Embryonic facial prominence (tissue), 1 donor: ENCODE results near the gene THBS2.
"Not testable (repeated sequence)": the region's sequence is repeated elsewhere in the genome, so short reads cannot be mapped to it uniquely, and the experiment has no call there.

Experiments used
- DNase-seq: peaks from one replicate; pipeline ENCODE4 v3.0.0-alpha.2; 2016; ENCODE audit errors: extremely low spot score

The THBS2 gene

DNA sequence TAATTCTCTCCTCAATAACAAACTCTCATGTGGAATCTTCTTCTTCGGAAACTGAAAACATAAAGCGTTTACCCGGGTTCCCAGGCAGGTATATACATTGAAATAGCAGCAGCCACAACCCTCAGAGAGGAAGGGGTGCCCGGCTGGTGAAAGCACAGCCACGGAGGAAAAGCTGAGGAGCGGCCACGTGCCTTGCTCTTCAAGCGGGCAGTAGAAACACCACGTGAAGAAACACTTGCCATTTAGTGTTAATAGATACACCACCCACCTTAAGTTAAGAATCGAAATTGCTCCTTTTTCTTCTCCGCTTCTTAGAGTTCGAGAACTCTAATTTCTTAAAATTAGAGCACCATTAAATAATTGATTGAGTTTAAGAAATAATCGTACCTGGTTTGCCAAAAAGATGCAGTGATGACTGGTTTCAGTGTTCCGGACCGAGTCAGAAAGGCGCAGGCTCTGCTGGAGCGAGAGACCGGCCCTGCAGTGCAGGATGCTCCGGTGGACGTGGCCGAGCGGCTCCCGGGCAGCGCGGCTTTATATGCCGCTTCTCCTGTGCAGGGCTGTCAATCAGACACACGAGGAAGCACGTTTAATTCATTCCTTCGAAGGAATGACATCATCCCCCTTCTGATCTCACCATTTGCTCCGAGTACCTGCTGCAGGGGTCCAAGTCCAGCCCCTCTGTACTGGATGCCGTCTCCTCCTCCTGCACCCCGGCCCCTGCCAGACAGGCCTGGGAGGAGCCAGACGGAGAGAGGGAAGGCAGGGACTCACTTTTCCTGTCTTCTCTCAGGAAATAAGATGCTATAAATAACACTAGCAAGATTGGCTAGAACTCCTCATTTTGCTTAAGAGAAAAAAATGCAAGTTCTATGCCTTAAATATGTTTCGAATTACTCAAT is at the start of gene THBS2:
THBS2 (minus strand) TSS at position 510 of the 902 bp plus-strand sequence. CDS start 3,062 bp downstream, outside the sequence.
- DNase-seq: peak; percentile 76

DNA sequence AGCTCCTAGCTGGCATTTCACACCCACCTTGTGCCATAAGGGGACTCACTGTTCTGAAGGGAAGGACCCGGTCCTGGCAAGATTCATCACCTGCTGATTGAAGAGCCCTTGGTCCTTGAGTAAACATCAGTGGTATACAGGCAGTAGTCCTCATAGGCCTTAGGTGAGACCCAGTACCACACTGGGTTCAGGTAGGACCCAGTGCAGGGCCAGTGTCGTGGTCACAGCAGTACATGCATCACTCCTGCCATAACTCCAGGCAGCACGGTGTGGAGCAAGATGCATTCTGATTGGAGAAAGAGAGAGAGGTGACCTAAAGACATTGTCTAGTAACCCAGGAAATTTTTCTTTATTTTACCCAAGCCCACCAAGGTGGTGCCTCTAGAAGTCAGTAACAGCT is 49.1 kb upstream of the THBS2 start:
- DNase-seq: no peak

DNA sequence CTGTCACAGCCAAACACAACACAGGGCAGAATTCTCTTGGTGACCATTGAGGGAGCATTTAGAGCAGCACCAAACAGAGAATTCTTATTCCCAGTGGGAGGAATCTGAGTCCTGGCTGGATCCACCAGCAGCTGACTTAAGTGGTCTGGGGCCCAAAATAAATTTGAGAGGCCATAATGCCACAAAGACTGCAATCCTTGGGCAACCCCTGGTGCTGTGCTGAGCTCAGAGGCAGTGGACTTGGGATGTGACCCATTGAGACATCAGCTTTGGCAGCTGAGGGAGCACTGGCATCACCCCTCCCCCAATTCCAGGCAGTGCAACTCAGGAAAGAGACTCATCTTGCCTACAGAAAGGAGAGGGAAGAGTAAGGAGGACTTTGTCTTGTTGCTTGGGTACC is 48.6 kb upstream of the THBS2 start:
- no peak for DNase-seq

DNA sequence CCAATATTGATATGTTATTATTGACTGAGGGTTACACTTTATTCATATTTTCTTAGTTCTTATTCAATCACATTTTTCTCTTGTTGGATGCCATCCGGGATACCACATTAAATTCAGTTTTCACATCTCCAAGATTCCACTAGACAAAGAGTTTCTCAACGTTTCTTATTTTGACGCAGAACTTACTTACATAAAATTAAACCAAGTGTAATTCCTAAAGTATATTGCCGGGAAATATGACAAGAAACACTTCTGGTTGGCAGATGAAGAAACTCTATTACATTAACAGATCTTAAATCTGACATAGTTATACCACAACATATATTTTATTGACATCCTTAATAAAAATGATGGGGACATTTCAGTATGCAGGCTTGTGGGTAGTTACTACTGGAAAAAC is 47.3 kb upstream of the THBS2 start:
- DNase-seq: no peak

DNA sequence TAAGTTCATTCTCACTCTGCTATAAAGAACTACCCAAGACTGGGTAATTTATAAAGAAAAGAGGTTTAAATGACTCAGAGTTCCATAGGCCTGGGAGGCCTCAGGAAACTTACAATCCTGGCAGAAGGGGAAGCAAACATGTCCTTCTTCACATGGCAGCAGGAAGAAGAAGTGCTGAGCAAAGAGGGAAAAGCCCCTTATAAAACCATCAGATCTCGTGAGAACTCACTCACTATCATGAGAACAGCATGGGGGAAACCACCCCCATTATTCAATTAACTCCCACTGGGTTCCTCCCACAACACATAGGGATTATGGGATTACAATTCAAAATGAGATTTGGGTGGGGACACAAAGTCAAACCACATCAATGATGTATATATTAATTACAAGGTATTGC is 45.0 kb upstream of the THBS2 start:
- DNase-seq: not testable (repeated sequence)

DNA sequence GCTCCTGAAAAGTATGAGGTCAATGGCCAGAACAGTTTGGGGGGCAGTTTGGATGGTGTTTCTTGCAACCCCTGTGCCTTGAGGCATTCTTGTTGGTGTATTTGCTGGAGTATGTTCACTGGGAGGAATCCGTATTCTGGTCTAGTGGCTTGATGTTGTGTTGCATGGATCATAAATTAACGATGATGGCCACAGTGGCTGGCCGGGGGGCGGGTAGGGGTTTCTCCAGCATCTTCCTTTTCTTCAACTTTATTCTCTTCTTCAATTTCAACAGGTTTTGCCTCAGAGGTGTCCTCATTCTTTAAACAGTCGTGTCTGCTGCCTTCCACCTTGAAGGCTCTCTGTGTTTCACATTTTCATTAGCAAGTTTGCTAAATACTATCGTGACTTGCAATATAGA is 43.0 kb upstream of the THBS2 start:
- no peak for DNase-seq

DNA sequence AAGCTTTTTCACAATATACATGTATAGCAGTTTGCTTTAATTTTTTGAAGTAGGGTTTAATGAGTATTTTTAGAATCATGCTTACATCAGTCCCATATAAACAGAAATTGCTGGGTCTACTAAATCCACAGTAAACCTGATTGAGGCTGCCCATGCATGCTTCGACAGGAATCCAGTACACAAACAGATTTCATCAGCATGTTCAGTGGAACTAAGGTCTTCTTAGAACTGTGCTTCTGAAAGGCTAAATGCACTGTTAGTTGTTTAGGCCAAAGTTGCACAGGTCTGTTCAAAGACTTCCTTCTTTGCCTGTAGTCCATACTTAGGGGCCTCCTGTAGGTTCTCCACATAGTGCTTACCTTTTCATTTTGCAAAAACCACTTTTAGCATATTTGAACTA is 42.5 kb upstream of the THBS2 start:
- no peak for DNase-seq

DNA sequence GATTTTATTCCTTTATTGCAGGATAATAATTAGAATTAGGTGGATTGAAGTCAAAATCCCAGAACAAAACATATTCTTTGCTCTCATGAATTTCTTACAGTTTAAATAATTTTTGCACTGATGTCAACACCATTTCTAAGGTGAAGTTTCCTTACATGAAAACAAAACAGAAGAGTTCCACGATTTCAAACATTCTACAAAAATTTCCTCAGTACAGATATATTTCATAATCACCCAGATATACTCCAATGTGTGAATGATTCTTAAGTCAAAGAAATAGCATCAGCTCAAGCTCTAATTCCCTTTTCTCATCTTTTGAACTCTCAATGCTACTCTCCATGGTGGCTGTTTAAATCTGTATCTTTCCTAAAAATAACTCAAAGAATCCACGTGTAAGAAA is 39.5 kb upstream of the THBS2 start:
- no peak for DNase-seq

DNA sequence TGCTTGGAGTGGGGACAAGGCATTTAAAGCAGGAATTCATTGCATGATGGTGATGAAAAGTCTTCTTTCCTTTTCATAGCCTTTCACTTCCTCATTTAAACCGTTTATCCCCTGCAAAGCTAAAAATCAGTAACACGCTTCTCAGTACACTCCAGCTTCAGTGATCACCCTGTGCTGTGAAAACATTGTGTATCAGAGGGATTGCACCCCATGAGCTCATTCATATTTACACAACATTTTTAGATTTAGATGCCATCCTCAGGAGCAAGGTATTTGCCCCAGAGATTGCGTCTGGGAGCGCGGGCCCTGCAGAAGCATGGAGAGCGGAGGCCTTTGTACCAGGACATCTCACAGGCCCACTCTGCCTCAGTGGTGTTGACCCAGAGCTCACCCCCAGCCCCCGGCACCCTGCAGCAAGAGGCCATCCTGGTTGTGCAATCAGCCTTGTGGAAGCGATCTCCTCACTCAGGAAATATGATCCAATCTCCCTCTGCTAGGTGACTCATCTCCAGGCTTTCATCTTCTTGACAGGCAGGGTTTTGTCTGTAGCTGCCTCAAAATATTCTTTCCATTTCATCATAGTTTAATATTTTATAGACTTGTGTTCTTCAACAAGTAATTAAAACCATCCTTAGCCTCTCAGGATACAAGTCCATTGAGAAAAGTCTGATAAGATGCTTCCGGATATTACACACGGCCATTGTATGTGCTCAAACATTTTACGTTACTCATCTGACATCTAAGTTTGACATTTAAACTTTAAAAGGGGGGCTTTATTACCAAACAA is 38.9 kb upstream of the THBS2 start:
- DNase-seq: no peak

DNA sequence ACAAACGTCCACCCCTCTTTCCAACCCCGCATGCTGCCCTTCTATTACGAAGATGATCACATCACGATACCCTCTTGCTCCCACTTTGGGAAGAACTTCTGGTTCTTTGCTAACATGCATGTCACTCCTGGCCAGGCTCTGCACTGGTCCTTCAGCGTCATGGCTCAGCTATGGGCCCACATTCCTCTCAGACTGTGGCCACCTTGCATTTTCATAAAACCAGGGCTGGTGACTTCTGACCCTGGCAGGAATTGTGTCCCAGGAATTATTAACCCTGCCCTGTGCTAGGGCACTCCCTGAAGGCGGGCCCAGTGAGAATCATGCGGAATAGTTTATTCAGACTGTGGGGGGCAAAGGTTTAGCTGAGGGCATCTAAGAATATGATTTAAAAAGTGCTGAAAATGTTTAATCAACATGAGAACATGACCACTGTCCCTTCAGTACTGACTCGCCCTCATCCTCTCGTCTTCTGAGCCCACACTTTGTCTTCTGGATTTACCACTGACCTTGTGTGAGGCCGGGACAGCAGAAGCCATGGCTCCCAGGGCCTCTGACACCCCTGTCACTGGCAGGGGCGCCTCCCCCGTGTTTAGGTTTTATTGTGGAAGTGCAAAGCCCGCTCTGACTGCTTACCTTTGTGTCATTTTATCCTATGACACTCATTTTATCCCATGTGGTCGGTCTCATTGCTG is 38.1 kb upstream of the THBS2 start:
- no peak for DNase-seq

DNA sequence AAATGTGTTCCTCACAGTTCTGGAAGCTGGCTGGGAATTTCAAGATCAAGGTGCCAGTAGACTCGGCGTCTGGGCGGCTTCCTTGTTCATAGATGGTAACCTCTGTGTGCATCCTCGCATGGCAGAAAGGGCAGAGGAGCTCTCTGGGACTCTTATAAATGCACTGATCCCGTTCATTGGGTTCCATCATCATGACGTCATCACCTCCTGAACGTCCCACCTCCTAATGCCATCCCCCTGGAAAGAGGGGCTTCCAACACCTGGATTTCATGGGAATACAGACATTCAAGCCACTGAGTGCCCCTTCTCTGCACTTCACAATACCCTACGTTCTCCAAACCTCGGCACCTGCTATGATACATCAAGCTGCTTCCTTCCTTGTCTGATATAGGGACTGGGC is 37.5 kb upstream of the THBS2 start:
- no peak for DNase-seq

DNA sequence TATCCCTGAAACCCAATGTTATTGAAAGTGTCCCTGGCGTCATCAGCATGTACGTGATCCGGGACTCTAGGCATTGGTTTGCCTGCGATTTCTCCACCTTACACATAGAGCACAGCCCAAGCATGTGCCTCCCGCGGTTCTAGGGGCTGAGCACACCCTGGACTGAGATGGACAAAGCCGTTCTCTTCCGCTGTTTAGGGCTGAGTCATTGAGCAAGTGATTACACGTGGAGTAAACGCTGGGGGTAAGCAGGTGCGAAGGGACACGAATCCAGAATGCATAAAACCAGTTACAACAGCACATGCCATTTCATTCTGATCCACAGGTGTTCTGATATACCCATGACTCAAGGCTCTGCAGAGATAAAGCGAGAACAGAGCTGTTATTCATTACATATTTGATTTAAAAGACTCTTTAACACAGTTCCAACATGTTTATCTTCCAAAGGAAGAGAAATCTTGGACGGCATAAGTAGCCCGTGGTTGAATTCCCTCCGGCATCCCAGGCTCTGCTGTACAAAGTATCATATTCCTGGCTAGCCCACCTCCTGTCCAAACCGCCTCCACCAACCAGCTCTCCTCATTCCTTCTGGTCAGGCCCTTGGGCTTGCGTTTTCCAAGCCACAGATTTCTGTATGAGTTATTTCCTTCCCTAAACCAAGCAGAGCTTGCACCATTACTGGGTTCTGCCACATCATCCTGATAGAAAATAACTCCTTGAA is 36.1 kb upstream of the THBS2 start:
- no peak for DNase-seq

DNA sequence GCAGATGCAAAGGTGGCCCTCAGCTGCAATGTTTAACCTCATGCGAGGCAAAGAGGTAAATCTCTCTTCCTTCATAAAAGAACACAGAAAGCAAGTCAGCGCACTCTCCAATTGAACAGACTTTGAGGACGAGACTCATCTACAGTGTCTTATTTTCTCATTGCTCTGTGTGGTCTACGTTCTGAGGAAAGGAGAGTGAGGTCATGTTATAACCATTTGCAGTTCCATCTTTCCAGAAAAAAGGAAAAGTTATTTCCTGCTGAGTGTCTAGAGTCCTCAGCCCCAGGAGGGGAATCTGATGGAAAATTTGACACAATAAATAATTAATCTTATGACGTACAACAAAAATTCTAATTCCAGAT is 35.6 kb upstream of the THBS2 start:
- DNase-seq: no peak

DNA sequence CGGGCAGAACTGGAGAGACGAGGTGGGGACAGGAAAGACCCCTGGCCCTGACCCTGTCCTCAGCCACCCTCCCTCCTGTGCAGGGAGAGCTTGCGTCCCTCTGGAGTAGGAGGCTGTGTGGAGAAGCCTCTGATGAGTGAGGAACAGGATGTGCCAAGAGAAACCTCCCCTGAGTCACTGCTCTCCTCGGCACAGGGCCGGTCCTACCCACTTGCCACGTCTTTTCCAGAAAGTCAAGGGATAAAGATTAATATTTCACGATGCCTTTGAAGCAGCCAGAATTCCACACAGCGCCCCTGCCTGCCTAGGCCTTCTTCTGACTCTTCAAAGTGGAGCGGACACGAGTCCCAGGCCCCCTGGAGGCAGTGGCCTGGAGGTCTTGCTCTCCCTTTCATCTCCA is 34.9 kb upstream of the THBS2 start:
- DNase-seq: no peak

DNA sequence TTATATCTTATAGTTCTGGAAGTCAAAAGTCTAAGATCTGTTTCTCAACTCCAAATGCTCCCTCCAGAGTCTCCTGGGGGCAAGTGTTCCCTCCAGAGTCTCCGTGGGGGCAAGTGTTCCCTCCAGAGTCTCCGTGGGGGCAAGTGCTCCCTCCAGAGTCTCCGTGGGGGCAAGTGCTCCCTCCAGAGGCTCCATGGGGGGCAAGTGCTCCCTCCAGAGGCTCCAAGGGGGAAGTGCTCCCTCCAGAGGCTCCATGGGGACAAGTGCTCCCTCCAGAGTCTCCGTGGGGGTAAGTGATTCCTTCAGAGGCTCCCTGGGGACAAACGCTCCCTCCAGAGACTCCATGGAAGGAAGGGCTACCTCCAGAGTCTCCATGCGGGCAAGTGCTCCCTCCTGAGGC is 34.0 kb upstream of the THBS2 start:
- DNase-seq: no peak

DNA sequence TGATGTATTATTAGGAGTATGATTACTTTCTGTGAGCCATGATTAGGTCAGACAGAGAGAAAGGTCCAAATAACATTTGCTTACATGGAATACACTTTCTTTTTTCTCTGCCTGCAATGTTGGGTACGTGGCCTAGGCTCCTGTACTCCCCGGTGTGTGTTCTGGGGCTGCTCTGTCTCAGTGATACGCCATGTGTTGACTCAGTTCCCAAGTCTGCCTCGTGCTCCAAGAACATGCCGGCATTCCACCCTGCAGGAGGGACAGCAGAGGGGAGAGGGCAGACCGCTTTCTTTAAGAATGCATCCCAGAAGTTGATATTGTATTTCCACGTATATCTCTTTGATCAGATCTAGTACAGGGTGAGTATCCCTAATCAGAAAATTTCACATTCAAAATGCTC is 33.3 kb upstream of the THBS2 start:
- DNase-seq: no peak

DNA sequence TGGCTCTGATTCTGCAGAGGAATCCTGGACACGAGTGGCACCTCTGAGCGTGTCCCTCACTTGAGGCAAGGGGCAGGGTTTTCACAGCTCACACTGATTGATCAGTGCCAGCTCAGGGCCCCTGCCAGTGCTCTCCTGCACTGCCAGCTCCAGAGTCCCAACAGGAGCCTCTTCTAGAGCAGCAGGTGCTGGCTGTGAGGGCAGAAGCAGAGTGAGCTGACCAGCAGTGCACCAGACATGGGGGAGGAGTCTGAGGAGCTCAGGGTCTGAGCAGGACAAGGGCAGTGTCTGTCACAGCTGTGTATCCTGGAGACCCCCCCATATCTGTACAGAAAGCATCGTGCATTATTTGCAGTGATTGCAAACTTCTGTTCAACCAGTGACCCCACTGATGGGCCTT is 31.5 kb upstream of the THBS2 start:
- no peak for DNase-seq

DNA sequence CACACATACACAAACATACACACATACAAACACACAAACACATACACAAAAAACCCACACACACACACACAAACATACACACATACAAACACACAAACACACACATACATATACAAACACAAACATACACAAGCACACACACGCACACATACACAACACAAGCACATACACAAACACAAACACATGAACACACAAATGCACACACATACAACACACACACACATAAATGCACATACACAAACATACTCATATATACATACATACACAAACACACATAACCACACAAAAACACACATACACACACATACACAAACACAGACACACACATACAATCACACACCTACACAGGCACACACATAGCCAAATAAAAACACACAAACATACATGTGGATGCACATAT is 30.3 kb upstream of the THBS2 start:
- DNase-seq: no peak

DNA sequence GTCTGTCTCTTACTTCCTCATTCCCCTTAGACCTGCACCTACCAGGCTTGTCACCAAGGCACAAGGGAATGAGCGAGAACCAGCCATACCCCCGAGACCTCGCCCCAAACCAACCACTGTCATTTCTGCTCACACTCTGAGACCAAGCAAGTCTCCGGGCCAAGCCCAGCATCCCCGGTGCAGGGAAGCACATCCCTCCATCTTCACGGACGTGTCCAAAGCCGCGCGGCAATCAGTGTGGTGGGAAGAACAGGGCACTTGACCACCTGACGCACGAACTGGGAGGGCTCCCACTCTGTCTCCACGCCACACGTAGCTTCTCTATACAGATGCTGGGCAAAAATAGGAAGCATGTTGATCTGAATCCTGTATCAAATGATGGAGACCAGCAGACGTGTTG is 28.4 kb upstream of the THBS2 start:
- no peak for DNase-seq

DNA sequence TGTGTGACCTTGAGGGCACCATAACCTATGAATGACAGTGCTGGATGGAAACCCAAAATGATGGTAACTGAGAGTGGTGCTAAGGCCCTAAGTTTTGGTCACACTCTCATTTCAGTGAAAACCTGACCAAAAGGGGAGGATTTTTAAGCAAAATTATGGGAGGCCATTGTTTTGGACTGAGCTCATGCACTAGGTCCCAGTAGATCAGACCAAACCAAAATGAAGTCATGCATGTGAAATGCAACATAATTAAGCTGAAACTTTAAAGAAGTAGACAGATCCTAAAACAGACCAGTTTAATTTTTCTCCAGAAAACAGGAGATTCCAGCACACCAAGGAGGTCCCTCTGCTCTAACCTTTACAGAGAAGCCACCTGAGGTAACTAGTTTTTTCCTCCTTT is 24.0 kb upstream of the THBS2 start:
- no peak for DNase-seq

DNA sequence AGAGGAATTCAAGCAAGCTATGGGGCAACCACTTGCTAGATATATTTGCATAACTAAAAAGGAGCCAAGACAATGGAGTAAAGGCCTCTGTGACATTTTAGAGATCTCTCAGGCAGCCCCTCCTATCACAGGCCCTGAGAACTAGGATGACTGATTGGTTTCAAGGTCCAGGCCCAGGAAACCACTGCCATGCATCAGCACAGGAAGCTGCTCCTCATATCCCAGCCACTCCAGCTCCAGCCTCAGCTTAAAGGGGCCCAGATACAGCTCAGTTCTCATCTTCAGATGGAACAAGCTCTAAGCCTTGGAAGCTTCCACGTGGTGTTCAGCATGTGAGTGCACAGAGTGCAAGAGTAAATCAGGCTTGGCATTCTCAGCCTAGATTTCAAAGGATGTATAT is 21.1 kb upstream of the THBS2 start:
- no peak for DNase-seq

DNA sequence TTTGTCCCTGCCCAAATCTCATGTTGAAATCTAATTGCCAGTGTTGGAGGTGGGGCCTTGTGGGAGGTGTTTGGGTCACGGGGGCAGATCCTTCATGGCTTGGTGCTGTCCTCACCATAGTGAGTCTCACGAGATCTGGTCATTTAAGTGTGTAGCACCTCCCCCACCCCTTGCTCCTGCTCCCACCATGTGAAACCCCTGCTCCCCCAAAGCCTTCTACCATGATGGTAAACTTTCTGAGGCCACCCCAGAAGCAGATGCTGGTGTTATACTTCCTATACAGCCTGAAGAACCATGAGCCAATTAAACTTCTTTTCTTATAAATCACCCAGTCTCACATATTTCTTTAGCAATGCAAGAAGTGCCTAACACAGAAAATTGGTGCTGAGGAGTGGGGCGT is 19.9 kb upstream of the THBS2 start:
- no peak for DNase-seq
